ENCODE results near the gene ZDHHC3.
"Not testable (repeated sequence)": the region's sequence is repeated elsewhere in the genome, so short reads cannot be mapped to it uniquely, and the experiment has no call there.

The ZDHHC3 gene

DNA sequence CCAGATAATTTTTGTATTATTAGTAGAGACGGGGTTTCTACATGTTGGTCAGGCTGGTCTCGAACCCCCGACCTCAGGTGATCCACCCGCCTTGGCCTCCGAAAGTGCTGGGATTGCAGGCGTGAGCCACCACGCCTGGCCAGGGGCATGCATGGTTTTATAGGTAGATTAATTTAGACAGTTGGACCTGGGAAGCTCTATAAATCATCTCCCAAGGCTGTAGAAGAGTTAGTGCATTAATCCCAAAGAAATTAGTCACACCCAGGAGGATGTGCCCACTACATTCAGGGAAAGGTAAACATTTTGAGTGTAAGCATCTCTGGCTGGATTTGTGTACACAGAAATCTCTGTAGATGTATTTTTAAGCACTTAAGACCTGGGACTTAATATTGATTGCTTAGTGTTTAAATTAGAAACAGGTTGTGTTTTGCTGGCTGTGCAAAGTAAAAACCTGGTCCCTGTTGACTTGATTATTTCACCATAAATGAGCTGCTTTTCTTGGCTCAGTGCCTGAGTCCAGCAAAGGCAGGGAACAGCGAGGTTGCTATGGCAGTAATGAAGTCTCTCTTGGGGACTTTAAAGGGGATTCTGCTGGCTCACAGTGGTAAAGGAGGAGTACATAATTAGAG, 19.3 kb upstream of the ZDHHC3 start:
- peak; percentile 71 for DNase-seq

DNA sequence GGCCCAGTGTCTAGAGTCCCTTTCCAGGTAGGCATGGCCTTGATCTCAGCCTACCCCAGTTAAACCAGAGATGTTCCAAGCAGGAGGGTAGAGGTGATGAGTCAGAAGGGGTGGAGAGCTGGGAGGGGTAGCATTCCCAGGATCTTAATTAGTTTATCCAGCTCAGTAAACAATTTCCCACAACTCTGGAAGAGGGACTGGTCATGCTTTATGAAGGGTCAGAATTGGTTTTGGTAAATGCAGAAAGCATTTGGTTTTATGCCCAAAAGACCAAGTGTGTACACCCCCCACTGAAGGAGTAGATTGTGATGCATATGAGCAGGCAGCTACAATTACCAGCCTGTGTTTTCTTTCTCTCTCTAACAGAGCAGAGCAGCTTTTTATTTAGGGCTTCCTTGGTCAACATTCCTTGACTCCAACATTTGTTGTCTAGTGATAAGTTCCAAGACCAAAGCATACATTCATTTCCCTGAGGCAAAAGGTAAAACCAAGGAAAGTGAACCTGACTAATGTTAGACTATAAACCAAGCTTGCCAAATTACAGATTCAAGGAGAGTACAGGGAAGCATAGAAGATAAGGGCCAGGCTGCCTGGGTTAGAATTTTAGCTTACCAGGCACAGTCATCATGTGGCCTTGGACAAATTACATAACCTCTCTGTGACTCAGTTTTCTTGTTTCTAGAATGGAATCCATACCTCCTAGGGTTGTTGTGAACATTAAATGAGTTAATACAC, 17.7 kb upstream of the ZDHHC3 start:
- no peak for DNase-seq

DNA sequence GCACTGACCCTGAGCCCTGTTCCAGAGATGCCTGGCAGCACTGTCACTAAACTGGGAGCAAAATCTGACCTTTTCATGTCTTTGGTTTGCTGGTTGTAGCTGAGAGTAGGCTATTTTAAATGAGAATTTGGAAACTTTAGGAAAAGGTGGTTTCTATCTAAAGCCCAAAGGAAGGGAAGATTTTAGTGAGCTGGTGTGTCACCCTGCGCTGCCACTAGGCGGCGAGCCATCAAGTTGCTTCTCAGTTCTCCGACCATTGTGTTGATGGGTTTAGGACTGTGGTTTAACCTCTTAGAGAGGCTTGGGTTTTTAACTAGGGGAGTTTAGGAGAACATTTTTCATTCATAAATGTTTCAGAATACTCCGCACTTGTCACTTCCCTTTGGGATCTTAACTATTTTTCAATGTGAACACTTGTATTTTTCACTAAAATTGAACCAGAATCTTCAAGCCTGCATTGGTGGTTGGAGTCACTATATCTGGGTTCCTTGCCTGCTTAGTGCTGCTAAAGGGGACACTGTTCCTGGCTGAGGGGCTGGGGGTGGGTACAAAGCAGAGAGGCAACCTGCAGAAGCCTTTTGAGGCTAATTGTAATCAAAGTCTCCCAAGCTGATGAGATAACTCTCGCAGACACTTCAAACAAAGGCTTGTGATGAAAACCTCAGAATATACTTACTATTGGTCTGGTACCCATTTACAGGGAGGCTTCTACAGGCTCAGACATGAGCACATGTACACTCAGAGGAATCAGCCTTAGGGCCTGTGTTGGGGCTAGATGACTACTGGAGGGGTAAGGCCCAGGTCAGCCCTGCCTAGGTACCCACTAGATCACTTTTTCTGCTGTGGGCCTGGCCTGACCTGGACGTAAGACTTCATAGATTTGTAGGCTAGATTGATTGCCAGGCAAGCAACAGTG, 16.8 kb upstream of the ZDHHC3 start:
- no peak for DNase-seq

DNA sequence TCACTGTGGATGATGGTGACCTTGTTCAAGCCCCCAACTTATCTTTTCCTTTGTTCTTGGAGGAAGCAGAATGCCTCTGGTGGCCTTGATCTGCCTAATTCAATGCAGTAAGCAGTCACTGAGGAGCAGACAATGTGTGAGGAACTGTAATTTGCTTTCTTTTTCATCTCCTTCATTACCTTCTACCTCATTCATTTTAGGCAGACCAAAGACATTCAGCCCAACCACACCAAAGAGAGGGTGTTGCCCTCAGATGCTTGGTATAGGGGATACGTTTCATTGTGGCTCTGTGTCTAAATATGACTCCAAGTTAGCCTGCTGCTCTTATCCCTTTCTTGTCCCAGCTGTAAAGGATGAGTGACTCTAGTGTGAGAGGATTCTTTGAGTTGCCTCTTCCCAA, 15.4 kb upstream of the ZDHHC3 start:
- DNase-seq = no peak

DNA sequence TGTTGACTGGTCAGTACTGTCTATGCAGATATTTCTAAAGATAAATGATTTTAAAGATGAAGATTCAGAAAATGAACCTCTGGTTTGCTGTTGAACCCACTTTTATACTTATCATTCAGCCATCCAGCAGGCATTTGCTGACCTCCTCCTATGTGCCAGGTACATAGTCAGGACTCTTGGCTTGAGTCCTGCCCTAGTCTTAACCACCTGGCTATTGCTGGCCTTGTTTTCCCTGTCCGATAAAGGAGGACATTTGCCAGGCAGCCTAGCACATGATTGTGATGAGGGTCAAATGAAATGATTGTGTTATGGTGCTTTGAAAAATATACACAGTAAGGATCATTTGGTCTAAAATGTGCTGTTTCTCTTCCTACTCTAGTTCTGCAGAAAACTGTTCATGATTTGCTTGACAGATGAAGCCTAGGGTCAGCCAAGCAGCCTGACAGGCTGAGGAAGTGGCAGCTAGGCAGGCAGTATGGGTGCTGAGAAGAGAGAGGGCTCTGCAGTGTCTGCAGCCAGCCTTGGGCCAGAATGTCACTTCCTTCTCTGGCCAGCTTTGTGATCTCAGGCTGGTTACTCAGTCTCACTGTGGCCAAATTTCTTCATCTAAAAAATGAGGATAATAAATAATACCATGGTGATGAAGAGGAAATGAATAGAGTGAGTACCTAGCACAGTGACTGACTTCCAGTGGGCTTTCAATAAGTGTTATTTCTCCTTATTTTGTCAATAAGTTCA, 13.8 kb upstream of the ZDHHC3 start:
- no peak for DNase-seq

DNA sequence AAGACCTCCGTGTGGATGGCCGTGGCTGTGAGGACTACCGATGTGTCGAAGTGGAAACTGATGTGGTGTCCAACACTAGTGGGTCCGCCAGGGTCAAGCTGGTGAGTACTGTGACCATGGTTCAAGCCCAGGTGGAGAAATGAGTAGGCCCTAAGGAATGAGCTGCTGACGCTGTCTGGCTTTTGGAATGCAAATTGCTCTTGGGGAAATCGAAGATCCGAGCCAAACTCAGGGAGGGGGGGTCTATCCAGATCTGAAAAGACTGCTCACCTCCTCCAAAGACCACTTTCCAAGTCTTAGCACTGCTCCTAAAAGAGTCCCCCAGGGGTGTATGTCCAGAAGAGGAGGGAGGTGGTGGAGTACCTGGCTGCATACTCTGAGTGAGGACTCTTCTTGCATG, 13.2 kb upstream of the ZDHHC3 start:
- no peak for DNase-seq

DNA sequence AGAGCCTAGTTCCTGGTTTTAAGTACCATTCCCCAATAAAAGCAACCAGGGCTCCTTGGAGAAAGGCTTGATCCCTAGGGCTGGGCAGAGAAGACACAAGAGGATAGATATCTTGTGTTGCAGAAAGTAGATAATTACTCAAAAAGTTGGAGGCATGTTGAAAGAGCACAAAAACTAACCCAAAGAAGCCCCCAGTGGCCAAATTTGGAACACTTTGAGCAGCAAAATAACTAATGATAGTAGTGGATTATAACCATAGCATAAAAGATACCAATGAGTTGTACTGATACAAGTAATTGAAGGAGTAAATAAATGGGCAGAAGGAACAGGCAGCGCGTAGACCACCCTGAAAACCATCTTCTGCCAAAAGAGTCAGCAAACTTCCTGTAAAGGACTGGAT, 12.1 kb upstream of the ZDHHC3 start:
- no peak for DNase-seq

DNA sequence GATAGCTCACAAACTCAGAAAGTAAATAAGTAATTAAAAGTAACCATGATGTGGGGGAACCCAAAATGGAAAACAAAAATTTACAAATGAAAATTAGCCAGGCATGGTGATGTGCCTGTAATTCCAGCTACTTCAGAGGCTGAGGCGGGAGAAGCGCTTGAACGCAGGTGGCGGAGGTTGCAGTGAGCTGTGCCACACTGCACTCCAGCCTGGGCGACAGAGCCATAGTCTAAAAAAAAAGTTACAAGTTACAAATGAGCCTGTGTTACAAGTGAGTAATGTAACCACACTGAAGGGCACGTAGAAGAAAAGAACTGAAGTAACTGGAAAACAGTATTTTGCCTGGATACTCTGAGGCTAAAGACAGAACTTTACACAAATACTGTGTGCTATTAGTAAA, 11.4 kb upstream of the ZDHHC3 start:
- no peak for DNase-seq

DNA sequence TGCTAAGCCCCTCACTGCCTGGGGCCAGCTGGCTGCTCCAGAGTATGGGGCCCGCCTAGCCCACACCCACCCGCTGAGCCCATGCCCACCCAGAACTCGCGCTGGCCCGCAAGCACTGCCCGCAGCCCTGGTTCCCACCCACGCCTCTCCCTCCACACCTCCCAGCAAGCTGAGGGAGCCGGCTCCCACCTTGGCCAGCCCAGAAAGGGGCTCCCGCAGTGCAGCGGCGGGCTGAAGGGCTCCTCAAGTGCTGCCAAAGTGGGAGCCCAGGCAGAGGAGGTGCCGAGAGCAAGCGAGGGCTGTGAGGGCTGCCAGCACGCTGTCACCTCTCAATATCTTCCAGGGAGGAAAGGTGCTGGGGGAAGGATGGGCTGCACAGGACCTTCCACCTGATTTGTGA, 10.4 kb upstream of the ZDHHC3 start:
- not testable (repeated sequence) for DNase-seq

DNA sequence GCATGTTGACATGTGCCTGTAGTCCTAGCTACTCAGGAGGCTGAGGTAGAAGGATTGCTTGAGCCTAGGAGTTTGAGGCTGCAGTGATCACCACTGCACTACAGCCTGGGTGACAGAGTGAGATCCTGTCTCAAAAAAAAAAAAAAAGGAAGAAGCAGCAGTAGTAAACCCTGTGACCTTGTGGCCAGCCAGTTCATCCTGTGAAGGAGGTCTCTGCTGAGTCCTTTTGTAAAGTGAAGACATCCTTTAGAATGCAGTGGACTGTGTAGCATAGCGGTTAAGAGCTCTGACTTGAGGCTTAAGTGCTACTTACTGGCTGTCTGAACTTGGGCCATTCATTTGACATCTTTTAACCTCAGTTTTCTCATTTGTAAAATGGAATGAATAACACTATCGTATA, 8.4 kb upstream of the ZDHHC3 start:
- no peak for DNase-seq

DNA sequence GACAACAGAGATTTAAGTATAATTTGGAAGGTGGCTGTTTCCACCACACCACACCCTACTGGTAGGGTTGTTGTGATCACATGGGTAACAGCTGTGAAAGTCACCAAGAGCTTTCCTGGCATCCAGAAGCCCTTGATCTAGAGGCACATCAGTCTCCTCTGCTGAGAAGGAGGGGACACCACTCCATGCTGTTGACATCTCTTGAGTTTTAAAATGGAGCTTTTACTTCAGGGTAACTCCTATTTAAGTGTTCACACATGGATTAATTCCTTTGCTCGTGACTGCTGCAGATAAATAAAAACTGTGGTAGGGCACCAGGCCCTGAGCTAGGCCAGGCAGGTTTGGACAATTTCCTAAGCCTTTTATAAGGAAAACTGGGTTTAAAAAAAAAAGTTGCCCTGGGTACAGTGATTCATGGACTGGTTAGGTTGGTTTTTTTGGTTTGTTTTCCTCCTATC, 7.5 kb upstream of the ZDHHC3 start:
- DNase-seq = no peak

DNA sequence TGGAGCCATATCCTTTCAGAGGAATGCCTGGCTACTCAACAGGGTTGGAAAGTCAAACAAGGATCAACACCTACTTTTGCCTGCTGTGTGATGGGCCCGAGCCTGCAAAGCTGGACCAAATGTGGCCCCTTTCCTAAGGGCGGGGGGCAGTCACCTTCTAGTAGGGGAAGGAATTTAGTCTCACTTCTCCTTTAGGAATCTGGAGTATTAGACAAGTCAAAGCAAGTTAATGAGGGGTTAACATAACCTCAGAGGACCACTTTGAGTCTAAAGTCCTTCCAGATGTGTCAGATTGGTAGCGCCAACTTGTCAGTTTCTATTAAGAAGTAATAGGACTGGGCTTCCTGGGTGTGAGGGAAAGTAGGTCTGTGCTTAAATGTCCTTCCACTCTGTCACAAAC, 6.8 kb upstream of the ZDHHC3 start:
- no peak for DNase-seq

DNA sequence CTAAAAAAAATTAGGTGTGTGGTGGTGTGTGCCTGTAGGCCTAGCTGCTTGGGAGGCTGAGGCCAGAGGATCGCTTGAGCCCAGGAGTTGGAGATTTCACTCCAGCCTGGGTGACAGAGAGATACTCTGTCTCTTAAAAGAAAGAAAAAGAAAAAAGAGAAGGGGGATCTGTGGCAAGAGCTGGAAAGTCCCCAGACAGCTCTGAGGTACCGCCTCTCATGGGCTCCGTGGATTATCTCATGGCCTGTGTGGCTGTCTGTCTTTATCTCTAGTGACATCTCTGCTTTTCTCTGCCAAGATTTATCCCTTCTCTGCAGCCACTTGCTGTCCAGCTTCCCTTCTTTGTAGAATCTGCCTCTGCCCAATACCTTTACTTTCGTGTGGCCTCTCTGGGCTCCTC, 5.8 kb upstream of the ZDHHC3 start:
- no peak for DNase-seq

DNA sequence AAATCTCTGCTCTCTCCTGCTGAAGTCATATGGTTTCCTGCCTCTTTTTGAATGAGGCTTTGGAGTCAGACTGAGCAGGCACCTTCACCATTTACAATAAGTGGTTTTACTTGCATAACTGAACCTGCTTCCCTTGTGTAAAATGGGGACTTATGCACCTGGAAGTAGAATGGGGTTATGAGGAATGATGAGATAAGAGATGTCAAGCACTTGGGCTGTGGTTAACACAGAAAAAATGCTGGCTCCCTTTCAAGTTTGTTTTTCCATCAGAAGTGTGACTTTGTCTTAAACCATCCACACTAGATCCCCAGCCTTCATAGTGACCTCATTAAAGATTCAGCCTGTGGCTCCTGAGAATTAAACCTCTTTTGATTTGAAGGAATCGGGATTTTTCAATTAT, 5.2 kb upstream of the ZDHHC3 start:
- DNase-seq = no peak

DNA sequence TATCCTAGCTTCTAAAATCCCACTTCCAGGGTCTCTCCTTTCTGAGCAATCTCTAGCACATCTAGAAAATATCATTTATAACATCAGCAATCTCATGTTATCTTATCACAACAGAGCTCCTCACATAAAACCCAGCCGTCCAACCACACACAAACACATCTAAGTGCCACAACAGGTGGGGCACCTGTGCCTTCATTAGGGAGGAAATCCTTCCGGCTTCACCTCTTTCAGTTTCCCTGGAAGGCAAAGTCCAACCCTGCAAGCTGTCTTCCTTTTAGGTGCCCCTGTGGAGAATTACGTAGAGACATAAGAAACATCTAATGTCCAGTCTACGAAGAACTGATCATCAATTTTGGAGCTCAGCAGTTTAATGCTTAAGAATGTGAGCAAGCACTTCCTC, 1.6 kb downstream of the ZDHHC3 start:
- no peak for DNase-seq

DNA sequence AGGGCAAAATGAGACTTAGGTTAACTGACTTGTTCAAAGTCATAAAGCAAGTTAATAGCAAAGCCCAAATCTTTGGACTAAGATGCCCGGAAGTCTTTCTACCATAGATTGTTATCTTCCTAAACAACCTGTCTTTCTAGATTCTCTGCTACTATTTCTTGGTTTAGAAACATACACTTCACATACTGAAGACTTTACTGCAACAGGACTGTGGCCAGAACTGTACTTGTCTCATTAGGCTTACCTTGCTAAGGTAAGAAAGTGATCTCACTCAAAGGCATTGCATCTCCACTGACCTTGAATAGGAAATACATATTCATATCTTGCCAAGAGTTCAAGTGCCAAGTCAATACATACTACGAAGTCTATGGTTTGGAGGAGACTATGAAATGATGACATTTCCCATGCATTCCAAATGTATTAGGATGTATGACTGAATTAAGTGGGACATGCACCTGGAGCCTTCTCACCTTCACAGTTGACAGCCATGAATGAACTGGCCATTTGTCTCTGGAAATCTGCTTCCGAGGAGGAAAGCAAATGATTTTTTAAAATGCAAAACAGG, 5.0 kb downstream of the ZDHHC3 start:
- DNase-seq = no peak

DNA sequence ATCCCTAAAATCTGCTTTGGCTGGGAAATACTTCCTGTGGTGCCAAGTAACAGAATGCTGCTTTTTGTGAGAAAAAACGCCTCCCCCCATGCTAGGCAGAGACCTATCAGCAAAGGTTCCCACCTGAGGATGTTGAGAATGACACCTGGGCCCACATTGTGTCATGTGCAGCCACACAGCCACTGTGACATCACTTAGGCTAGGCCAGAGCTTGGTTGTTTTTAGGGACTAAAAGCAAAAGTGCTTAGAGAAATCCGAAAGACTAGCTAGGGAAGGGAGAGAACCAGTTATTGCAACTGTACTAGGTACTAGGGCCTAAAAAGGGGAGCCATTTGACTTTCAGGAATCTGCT, 6.2 kb downstream of the ZDHHC3 start:
- no peak for DNase-seq

DNA sequence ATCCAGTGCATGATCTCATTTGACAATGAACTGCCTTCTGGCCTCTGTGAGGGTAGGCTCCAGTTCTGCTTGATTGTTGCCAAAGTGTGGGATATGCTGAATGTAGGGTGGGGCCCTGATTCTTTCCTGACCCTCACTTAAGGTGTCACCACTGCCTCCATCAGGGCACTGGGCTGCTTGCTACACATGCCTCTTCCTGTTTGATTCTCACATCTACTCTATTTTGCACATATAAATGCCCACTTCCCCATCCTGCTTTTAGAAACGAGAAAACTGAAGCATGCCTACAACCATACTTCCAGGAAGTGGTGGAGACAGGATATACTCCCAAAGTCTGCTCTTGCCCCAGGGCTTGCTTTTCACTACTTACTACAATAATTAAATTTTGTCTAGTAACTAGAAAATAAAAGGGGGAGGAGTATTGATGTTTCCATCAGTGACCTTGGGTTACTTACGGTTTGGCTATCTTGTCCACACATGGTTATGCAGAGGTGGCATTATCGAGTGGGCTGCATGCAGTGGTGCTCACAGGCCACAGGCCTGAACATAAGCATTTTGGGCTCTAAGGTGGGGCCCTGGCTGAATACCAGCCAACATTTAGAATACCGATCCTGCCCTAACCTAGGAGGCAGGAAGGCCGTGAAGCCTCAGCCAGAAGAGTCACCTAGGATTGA, 6.7 kb downstream of the ZDHHC3 start:
- no peak for DNase-seq

DNA sequence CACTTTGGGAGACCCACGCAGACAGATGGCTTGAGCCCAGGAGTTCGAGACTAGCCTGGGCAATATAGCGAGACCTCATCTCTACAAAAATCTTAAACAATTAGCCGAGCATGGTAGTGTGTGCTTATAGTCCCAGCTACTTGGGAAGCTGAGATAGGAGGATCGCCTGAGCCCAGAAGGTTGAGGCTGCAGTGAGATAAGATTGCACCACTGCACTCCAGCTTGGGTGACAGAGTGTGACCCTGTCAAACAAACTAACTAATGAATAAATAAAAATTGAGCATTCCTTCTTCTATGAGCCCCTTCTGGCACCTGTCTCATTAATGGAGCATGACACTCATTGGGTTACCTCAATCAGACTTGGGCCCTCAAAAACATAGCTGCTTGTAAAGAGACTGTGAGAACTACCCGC, 7.5 kb downstream of the ZDHHC3 start:
- DNase-seq = no peak

DNA sequence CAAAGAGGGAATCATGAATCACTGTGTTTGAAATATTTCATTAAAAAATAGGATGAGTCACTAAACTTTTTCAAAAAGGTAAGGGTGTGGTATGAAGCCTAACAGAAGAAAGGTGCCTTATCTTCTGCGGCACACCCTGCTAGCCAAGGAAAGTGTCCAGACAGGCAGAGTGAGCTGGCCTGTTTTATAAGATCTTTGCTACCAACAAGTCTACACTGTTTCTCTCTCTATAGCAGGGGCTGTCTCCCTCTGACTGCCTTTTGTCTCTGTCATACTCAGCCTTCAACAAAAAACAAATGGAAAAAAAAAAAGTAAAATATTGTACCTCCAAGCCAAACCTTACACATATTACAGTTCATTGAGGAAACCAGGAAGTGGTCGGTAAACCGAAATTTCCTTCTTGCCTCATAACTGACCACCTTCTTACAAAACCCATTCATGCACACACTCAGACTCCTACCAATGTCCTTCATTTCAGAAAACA, 9.1 kb downstream of the ZDHHC3 start:
- DNase-seq = no peak

DNA sequence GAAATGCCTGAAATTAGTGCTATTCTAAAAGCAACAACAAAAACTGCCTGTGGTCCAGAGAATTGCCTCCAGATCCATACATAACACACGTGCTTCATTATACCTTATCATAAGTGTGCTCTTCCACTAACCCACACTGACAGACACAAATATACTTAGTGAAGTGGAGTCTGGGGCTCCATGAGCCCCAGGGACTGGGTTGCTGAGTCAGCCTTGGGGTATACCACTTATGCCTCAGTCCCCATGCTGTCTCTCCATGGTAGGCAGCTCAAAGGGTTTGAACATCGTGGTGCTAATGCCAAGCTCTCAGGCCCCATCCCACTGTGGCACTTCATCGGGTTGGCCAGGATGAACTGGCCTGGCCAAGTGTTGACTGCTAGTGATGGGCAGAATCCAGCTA, 10.8 kb downstream of the ZDHHC3 start:
- DNase-seq = no peak
